Measurements from ENCODE around the gene RAD51AP1.

RAD51AP1 gene

DNA sequence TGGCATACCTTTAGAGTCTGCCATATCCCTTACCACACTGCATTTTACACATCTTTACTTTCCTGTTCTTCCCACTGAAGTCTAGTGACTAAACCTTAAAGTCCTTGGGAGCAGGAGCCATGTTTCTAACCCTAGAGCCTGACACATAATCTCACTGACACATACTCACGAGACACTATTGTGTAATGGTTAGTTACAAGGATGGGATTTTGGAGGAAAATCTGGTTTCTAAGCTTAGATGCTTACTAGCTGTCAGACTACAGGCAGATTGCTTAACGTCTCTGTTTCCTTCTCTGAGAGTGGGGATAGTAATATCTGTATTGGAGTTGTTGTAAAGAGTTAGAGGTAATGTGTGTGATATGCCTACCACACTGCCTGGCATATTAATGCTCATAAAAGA is 17.1 kb downstream of the RAD51AP1 start:
- Histone ChIP-seq H3K27me3 (ENCODE audit: control insufficient read depth, insufficient read depth, low read length) (no peaks in the 10 kb centered on the region), H3K4me3 (ENCODE audit: low read length) (no peak overlapping the region), H3K36me3 (ENCODE audit: control insufficient read depth, insufficient read depth, low read length) (no peaks in the 10 kb centered on the region), H3K9ac (ENCODE audit: low read length) (no peak overlapping the region), H3K9me3 (ENCODE audit: control insufficient read depth, low read length) (no peaks in the 10 kb centered on the region), H3K4me1 (ENCODE audit: control insufficient read depth, insufficient read depth, low read length) (no peaks in the 10 kb centered on the region)

- Histone ChIP-seq H3K36me3 (ENCODE audit: control insufficient read depth, insufficient read depth, low read length) (no peaks in the 10 kb centered on the region), H3K27me3 (ENCODE audit: control insufficient read depth, insufficient read depth, low read length) (no peaks in the 10 kb centered on the region), H3K4me1 (ENCODE audit: control insufficient read depth, insufficient read depth, low read length) (no peaks in the 10 kb centered on the region), H3K9ac (ENCODE audit: low read length) (no peak overlapping the region), H3K9me3 (ENCODE audit: control insufficient read depth, low read length) (no peaks in the 10 kb centered on the region), H3K4me3 (ENCODE audit: low read length) (no peak overlapping the region)
Observed at GRCh38 chr12:4556735-4557530, 18.2 kb downstream of the RAD51AP1 start.

DNA sequence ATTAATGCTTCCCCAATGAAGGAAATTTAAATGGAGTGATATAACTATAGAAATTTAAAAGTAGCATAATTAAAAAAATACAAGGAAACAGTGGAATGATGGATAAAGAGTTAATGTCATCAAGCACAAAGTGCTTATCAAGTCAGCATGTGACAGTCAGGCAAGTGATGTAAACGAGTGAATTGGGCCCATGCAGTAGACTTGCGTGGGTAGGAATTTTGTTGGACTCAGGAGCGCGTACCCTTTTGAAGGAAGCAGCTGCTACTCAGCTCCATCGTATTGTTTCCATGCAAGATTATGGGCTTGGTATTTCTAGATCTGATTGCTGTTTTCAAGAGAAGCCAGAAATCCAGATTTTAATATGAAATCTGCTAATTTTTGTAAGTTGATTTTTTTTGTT is 18.9 kb downstream of the RAD51AP1 start:
- Histone ChIP-seq H3K9me3 (ENCODE audit: control insufficient read depth, low read length) (no peaks in the 10 kb centered on the region), H3K36me3 (ENCODE audit: control insufficient read depth, insufficient read depth, low read length) (no peaks in the 10 kb centered on the region)

GRCh38 chr12:4558171-4558570 is 19.5 kb downstream of the RAD51AP1 start:
- H3K9ac ChIP-seq (ENCODE audit: low read length) = no peak overlapping the region
- H3K27me3 ChIP-seq (ENCODE audit: control insufficient read depth, insufficient read depth, low read length) = no peaks in the 10 kb centered on the region
- H3K36me3 ChIP-seq (ENCODE audit: control insufficient read depth, insufficient read depth, low read length) = no peaks in the 10 kb centered on the region
- H3K4me3 ChIP-seq (ENCODE audit: low read length) = no peak overlapping the region
- H3K4me1 ChIP-seq (ENCODE audit: control insufficient read depth, insufficient read depth, low read length) = peaks cover 5% of the 10 kb centered on the region
- no peaks in the 10 kb centered on the region for H3K9me3 ChIP-seq (ENCODE audit: control insufficient read depth, low read length)

More for the DNA sequence above, 18.9 kb downstream of the RAD51AP1 start:
- Histone ChIP-seq H3K27me3 (ENCODE audit: control insufficient read depth, insufficient read depth, low read length) (no peaks in the 10 kb centered on the region), H3K4me1 (ENCODE audit: control insufficient read depth, insufficient read depth, low read length) (peaks cover 4% of the 10 kb centered on the region), H3K4me3 (ENCODE audit: low read length) (no peak overlapping the region), H3K9ac (ENCODE audit: low read length) (no peak overlapping the region)

GRCh38 chr12:4562034-4562657 is 23.5 kb downstream of the RAD51AP1 start, which contains the start of gene DYRK4:
Gene DYRK4 (plus strand): TSS chr12:4562208. CDS start chr12:4562246, 38 bp downstream.
- Histone ChIP-seq H3K27me3 (ENCODE audit: control insufficient read depth, insufficient read depth, low read length) (no peaks in the 10 kb centered on the region), H3K9ac (ENCODE audit: low read length) (no peak within 1 kb of the TSS), H3K36me3 (ENCODE audit: control insufficient read depth, insufficient read depth, low read length) (no peaks in the 10 kb centered on the region), H3K9me3 (ENCODE audit: control insufficient read depth, low read length) (no peaks in the 10 kb centered on the region), H3K4me3 (ENCODE audit: low read length) (peak within 1 kb of the TSS; percentile 25), H3K4me1 (ENCODE audit: control insufficient read depth, insufficient read depth, low read length) (peaks cover 5% of the 10 kb centered on the region)

DNA sequence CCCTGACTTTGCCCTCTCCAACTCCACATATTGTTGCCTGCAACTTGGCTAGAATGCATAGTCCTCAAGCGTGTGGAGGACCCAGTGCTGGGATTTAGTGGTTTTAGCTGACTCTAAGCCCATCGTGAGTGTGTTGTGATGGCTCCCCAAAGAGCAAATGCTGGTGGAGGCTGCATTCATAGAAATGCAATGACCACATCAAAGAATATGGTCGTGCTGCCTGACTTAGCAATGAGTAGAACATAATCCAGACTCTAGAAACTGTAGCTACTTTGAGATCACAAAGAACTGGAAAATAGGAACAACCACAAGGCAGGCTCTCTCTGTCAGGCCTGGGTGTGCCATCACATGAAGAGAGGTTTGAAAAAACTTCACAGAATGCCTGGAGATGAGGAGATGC is 24.6 kb downstream of the RAD51AP1 start:
- no peak overlapping the region for H3K4me3 ChIP-seq (ENCODE audit: low read length)

GRCh38 chr12:4564818-4565217 is 26.1 kb downstream of the RAD51AP1 start:
- H3K27me3 ChIP-seq (ENCODE audit: control insufficient read depth, insufficient read depth, low read length) = no peaks in the 10 kb centered on the region
- H3K9ac ChIP-seq (ENCODE audit: low read length) = no peak overlapping the region
- no peak overlapping the region for H3K4me3 ChIP-seq (ENCODE audit: low read length)
- no peaks in the 10 kb centered on the region for H3K9me3 ChIP-seq (ENCODE audit: control insufficient read depth, low read length)
- H3K4me1 ChIP-seq (ENCODE audit: control insufficient read depth, insufficient read depth, low read length) = peaks cover 5% of the 10 kb centered on the region
- H3K36me3 ChIP-seq (ENCODE audit: control insufficient read depth, insufficient read depth, low read length) = no peaks in the 10 kb centered on the region

More for the DNA sequence above, 24.6 kb downstream of the RAD51AP1 start:
- peaks cover 5% of the 10 kb centered on the region for H3K4me1 ChIP-seq (ENCODE audit: control insufficient read depth, insufficient read depth, low read length)
- no peaks in the 10 kb centered on the region for H3K9me3 ChIP-seq (ENCODE audit: control insufficient read depth, low read length)
- no peaks in the 10 kb centered on the region for H3K36me3 ChIP-seq (ENCODE audit: control insufficient read depth, insufficient read depth, low read length)
- no peaks in the 10 kb centered on the region for H3K27me3 ChIP-seq (ENCODE audit: control insufficient read depth, insufficient read depth, low read length)
- no peak overlapping the region for H3K9ac ChIP-seq (ENCODE audit: low read length)

DNA sequence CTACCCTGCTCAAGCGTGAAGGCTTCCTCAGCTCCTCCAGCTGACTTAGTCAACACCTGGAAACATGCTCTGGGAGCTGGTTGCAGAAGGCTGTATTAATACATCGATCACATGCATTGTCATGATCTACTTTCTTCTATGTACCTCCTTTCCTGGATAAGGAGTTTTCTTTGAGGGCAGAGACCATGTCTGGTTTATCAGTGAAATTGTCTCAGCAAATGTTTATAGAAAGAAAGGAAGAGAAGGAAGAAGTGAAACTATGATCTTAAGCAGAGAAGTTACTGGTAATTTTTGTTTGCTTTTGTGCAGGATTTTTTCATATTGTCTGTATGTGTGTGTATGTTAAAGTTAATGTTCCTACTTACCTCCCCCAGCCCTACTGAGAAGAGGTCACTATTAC is 27.8 kb downstream of the RAD51AP1 start:
- Histone ChIP-seq H3K27me3 (ENCODE audit: control insufficient read depth, insufficient read depth, low read length) (no peaks in the 10 kb centered on the region), H3K9me3 (ENCODE audit: control insufficient read depth, low read length) (no peaks in the 10 kb centered on the region), H3K4me3 (ENCODE audit: low read length) (no peak overlapping the region), H3K36me3 (ENCODE audit: control insufficient read depth, insufficient read depth, low read length) (no peaks in the 10 kb centered on the region), H3K4me1 (ENCODE audit: control insufficient read depth, insufficient read depth, low read length) (peaks cover 5% of the 10 kb centered on the region), H3K9ac (ENCODE audit: low read length) (no peak overlapping the region)

GRCh38 chr12:4567073-4567881 is 28.6 kb downstream of the RAD51AP1 start:
- Histone ChIP-seq H3K4me3 (ENCODE audit: low read length) (no peak overlapping the region), H3K9ac (ENCODE audit: low read length) (no peak overlapping the region), H3K9me3 (ENCODE audit: control insufficient read depth, low read length) (no peaks in the 10 kb centered on the region), H3K4me1 (ENCODE audit: control insufficient read depth, insufficient read depth, low read length) (peaks cover 4% of the 10 kb centered on the region), H3K27me3 (ENCODE audit: control insufficient read depth, insufficient read depth, low read length) (no peaks in the 10 kb centered on the region), H3K36me3 (ENCODE audit: control insufficient read depth, insufficient read depth, low read length) (no peaks in the 10 kb centered on the region)

- Histone ChIP-seq H3K9ac (ENCODE audit: low read length) (no peak overlapping the region), H3K27me3 (ENCODE audit: control insufficient read depth, insufficient read depth, low read length) (no peaks in the 10 kb centered on the region), H3K36me3 (ENCODE audit: control insufficient read depth, insufficient read depth, low read length) (no peaks in the 10 kb centered on the region), H3K4me3 (ENCODE audit: low read length) (no peak overlapping the region), H3K9me3 (ENCODE audit: control insufficient read depth, low read length) (no peaks in the 10 kb centered on the region), H3K4me1 (ENCODE audit: control insufficient read depth, insufficient read depth, low read length) (no peaks in the 10 kb centered on the region)
Observed at GRCh38 chr12:4569261-4569660, 30.6 kb downstream of the RAD51AP1 start.

- no peaks in the 10 kb centered on the region for H3K36me3 ChIP-seq (ENCODE audit: control insufficient read depth, insufficient read depth, low read length)
Observed at GRCh38 chr12:4572680-4573079, 34.0 kb downstream of the RAD51AP1 start.

More at GRCh38 chr12:4572680-4573079, 34.0 kb downstream of the RAD51AP1 start:
- Histone ChIP-seq H3K27me3 (ENCODE audit: control insufficient read depth, insufficient read depth, low read length) (no peaks in the 10 kb centered on the region), H3K9me3 (ENCODE audit: control insufficient read depth, low read length) (no peaks in the 10 kb centered on the region), H3K9ac (ENCODE audit: low read length) (no peak overlapping the region), H3K4me1 (ENCODE audit: control insufficient read depth, insufficient read depth, low read length) (no peaks in the 10 kb centered on the region), H3K4me3 (ENCODE audit: low read length) (no peak overlapping the region)

Data from mucosa of stomach (tissue), 1 donor.